ENCODE results near the gene C4B.

C4B gene

DNA sequence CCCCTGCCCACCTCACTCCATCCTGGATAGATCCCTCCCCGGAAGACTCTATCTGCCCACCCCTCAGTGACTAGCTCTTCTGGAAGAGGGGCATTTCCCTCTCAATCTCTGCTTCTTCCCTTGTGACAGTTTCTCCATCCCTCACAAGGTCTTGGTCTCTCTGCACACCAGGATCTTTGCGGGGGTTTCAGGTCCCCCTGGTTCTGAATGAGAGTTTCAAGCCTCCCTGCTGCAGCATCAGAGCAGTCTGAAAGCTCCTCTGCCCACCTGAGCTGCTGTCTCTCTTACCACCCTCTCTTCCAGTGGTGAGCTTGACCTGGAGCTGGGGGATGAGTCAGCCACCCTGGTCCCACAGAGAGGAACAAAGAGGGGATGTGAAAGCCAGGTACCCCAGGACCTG is 70.2 kb downstream of the C4B start:
- DNase-seq, result no peak

All from inflammatory macrophage treated with lipopolysaccharide for 4 hours (primary cell).